GM12878 (cell line): ENCODE measurements around the gene SSUH2. TPM values are rescaled to one million over a fixed set of nuclear protein-coding genes. Genes with fewer than 3 reads are reported as not detected.

Source experiments
- ATAC-seq: fragments of 200-7000 bp; cut with Tn5 transposase; 3 replicates; pipeline ENCODE4 v1.9.1; 2020; ENCODE audit warnings: mild to moderate bottlenecking, moderate library complexity
- BruUV-seq: library from RNA; stranded (reverse); fragments of 400-500 nt; replicated peaks from 2 replicates; lab custom pipeline; 2021; lab: Mats Ljungman, UMichigan
- CTCF ChIA-PET: fragments of 300-600 bp; sonication (Branson Sonifier 250); formaldehyde crosslinking; extraction: SDS; loops from one replicate; lab custom pipeline; 2021; ENCODE audit warnings: inconsistent platforms; lab: Yijun Ruan, JAX
- POLR2A ChIA-PET: fragments of 350-600 bp; formaldehyde crosslinking; extraction: SDS; loops from one replicate; lab custom pipeline; 2021; ENCODE audit warnings: inconsistent platforms; lab: Charles Lee
- RAD21 ChIA-PET: fragments of 300-600 bp; sonication (Branson Sonifier 250); formaldehyde crosslinking; loops from one replicate; lab custom pipeline; 2023; ENCODE audit warnings: antibody characterized with exemption; ENCODE audit not compliant: unreplicated experiment; lab: Charles Lee
- SMC1A ChIA-PET: fragments of 300-600 bp; sonication (Branson Sonifier 250); formaldehyde crosslinking; loops from one replicate; lab custom pipeline; 2023; ENCODE audit not compliant: unreplicated experiment, uncharacterized antibody; lab: Charles Lee
- DNase-seq: peaks from one replicate; pipeline ENCODE4 v3.0.0-alpha.2; 2011; ENCODE audit warnings: low read depth, low spot score
- FAIRE-seq: peaks from 3 replicates; lab custom pipeline; 2011; peaks lifted over from hg19 to GRCh38; lab: Jason Lieb, UNC
- H2AFZ ChIP-seq: 2 replicates; pipeline ENCODE4 v1.6.0; 2011; ENCODE audit warnings: low read depth, low read length, control low read depth; ENCODE audit not compliant: control insufficient read depth
- H3K27ac ChIP-seq: 2 replicates; pipeline ENCODE4 v1.5.1; 2011; ENCODE audit warnings: control low read depth; ENCODE audit not compliant: control insufficient read depth, insufficient read depth
- H3K27me3 ChIP-seq, 2 experiments: replicated peaks in 1 of 2; 2 replicates each; pipeline versions ENCODE4 v1.6.0 to v1.6.1; 2011; ENCODE audit warnings: low read length in 1 of 2; ENCODE audit not compliant: control insufficient read depth in 2 of 2, insufficient read depth in 2 of 2
- H3K36me3 ChIP-seq, 2 experiments: 2 replicates each; pipeline ENCODE4 v1.5.1; 2011; ENCODE audit warnings: low read length in 1 of 2; ENCODE audit not compliant: control insufficient read depth in 2 of 2, insufficient read depth in 2 of 2
- H3K4me1 ChIP-seq: 2 replicates; pipeline ENCODE4 v1.6.1; 2011; ENCODE audit warnings: mild to moderate bottlenecking, low read length, moderate library complexity, mixed read lengths; ENCODE audit not compliant: control insufficient read depth, insufficient read depth
- H3K4me2 ChIP-seq: 2 replicates; pipeline ENCODE4 v1.6.0; 2011; ENCODE audit warnings: control low read depth; ENCODE audit not compliant: control insufficient read depth, insufficient read depth
- H3K4me3 ChIP-seq: fragments of 200-600 bp; sonication (generic); 2 replicates; pipeline ENCODE4 v1.5.1; 2016
- H3K79me2 ChIP-seq: 2 replicates; pipeline ENCODE4 v1.6.0; 2011; ENCODE audit warnings: low read length; ENCODE audit not compliant: control insufficient read depth, insufficient read depth
- H3K9ac ChIP-seq: 2 replicates; pipeline ENCODE4 v1.8.0; 2011; ENCODE audit warnings: low read length, control low read depth, mixed read lengths; ENCODE audit not compliant: control insufficient read depth, insufficient read depth
- H3K9me3 ChIP-seq: replicated peaks from 3 replicates; pipeline ENCODE4 v1.5.1; 2011; ENCODE audit warnings: mild to moderate bottlenecking, low read length; ENCODE audit not compliant: control insufficient read depth, insufficient read depth
- H4K20me1 ChIP-seq: 2 replicates; pipeline ENCODE4 v1.6.0; 2011; ENCODE audit not compliant: control insufficient read depth, insufficient read depth
- WGBS: methylation state at CpG from one replicate; pipeline ENCODE4 v1.1.6; 2016; ENCODE audit warnings: low lambda C conversion rate; ENCODE audit not compliant: insufficient replicate concordance, insufficient coverage; ENCODE audit errors: missing lambda C conversion rate; 5-methylcytosine and 5-hydroxymethylcytosine counted together
- in situ Hi-C: fragments of 300-500 bp; cut with MboI; formaldehyde crosslinking; loops from 9 replicates; pipeline ENCODE4 v1.14.3; 2018; ENCODE audit warnings: mixed read lengths
- intact Hi-C: fragments of 100-400 bp; cut with micrococcal nuclease; formaldehyde crosslinking; loops from one replicate; pipeline ENCODE4 v1.14.2; 2022; ENCODE audit not compliant: unreplicated experiment
- polyA plus RNA-seq, 11 experiments: library from polyadenylated mRNA; depleted of rRNA in 4 of 11; unstranded in 6 of 11; stranded (reverse) in 5 of 11; fragments of >200 nt; fragmentation: Nextera tagmentation in 4 of 11; fragmentation: Illumina TruSeq in 1 of 11; extraction: Ambion mirVana in 4 of 11; extraction: Trizol in 1 of 11; gene quantifications; 1 replicate in 1 of 11; 2 replicates in 10 of 11; pipeline versions ENCODE4 v1.2.1 to v1.2.3, GENCODE V29; 2011 to 2016; ENCODE audit warnings: inconsistent platforms in 2 of 11, missing spikeins in 2 of 11, low read depth in 1 of 11
- total RNA-seq, 4 experiments: library from RNA; depleted of rRNA in 3 of 4; stranded (reverse); fragments of >200 nt in 3 of 4; fragmentation: Illumina TruSeq in 1 of 4; extraction: Trizol in 1 of 4; gene quantifications; 2 replicates each; pipeline versions ENCODE4 v1.2.1 to v1.2.3, GENCODE V29; 2013 to 2021
- TF ChIP-seq, protein P1 (sequence below), 3 experiments: IDR thresholded peaks in 2 of 3; conservative IDR thresholded peaks in 1 of 3; 2 replicates each; pipeline ENCODE4 v1.5.1; 2011; ENCODE audit warnings: low read depth in 3 of 3, low read length in 3 of 3, mild to moderate bottlenecking in 3 of 3, control low read depth in 2 of 3, moderate library complexity in 2 of 3, inconsistent platforms in 1 of 3, mixed read lengths in 1 of 3; ENCODE audit not compliant: control insufficient read depth in 2 of 3, insufficient read depth in 1 of 3; ENCODE audit errors: extremely low read depth in 1 of 3

Gene SSUH2
- total and polyA plus RNA-seq, 10 of the 15 experiments (the other 5 are each of a cell fraction or from before 2014, with no cell fraction given), result 0.09 to 0.26 TPM; not detected in 8

- Histone ChIP-seq H3K4me1 (peaks cover 16% of the 10 kb centered on the region), H3K9ac (no peak overlapping the region), H2AFZ (no peak overlapping the region), H4K20me1 (no peaks in the 10 kb centered on the region), H3K36me3 (no peaks in the 10 kb centered on the region), H3K79me2 (no peaks in the 10 kb centered on the region), H3K27ac (no peak overlapping the region), H3K4me2 (no peak overlapping the region), H3K9me3 (no peaks in the 10 kb centered on the region), H3K4me3 (no peak overlapping the region), H3K27me3 (no peaks in the 10 kb centered on the region)
- intact Hi-C loops, result no loop called here
- no TSS peak for BruUV-seq
- ChIA-PET CTCF (interaction anchor here (1.2 kb wide), 1 partner anchor 15 kb away, joined by 3 read pairs; no protein-coding TSS in a partner anchor), SMC1A (interaction anchor here (1.6 kb wide), 1 partner anchor 85 kb away, joined by 4 read pairs; no protein-coding TSS in a partner anchor), POLR2A (interaction anchor here (0.7 kb wide), 1 partner anchor 118 kb away, joined by 3 read pairs; no protein-coding TSS in a partner anchor), RAD21 (no interaction called here)
- 70% methylated on average over 5 of the region's 5 CpGs for WGBS
- in situ Hi-C loops, result no loop called here
- ATAC-seq (no peak), DNase-seq (no peak), FAIRE-seq (no peak)
- TF ChIP-seq, protein P1, sequence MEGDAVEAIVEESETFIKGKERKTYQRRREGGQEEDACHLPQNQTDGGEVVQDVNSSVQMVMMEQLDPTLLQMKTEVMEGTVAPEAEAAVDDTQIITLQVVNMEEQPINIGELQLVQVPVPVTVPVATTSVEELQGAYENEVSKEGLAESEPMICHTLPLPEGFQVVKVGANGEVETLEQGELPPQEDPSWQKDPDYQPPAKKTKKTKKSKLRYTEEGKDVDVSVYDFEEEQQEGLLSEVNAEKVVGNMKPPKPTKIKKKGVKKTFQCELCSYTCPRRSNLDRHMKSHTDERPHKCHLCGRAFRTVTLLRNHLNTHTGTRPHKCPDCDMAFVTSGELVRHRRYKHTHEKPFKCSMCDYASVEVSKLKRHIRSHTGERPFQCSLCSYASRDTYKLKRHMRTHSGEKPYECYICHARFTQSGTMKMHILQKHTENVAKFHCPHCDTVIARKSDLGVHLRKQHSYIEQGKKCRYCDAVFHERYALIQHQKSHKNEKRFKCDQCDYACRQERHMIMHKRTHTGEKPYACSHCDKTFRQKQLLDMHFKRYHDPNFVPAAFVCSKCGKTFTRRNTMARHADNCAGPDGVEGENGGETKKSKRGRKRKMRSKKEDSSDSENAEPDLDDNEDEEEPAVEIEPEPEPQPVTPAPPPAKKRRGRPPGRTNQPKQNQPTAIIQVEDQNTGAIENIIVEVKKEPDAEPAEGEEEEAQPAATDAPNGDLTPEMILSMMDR (IDR thresholded peaks at IDR 0.05 in 2 of 3, conservative IDR thresholded peaks at IDR 0.05 in 1 of 3; ENCODE audit: control insufficient read depth in 2 of 3, extremely low read depth in 1 of 3, insufficient read depth in 1 of 3, low read depth in 3 of 3, low read length in 3 of 3), result no peak
- TF ChIP-seq, all 136 proteins: peak for 0
These were observed 69.1 kb downstream of the SSUH2 start for GRCh38 chr3:8575364-8576104.
